ENCODE data around the gene STK32B. TPM values are rescaled to one million over a fixed set of nuclear protein-coding genes. Genes with fewer than 3 reads are reported as not detected.

STK32B gene
- total and polyA plus RNA-seq, 2 of the 4 experiments (the other 2 are of a cell fraction) = 5.5 to 6.3 TPM

GRCh38 chr4:5143306-5143861, 92.1 kb downstream of the STK32B start:
- Histone ChIP-seq H3K56ac (ENCODE audit: extremely low read depth, insufficient read depth, low read length) (no peak overlapping the region), H3K9me1 (ENCODE audit: insufficient read depth, low read length) (peaks cover 5% of the 10 kb centered on the region), H2AK9ac (replicated peaks; ENCODE audit: low read depth, low read length, poor library complexity) (no peak overlapping the region), H2BK20ac (ENCODE audit: low read depth, low read length) (no peak overlapping the region), H3K79me1 (ENCODE audit: low read depth in 1 of 2, low read length in 2 of 2) (0 out of 4 replicates have a peak, but pooled peaks cover 0 to 2% of the 10 kb centered on the region in 2 experiments), H2BK15ac (ENCODE audit: low read depth, low read length) (no peak overlapping the region), H3K4ac (ENCODE audit: low read depth, low read length) (no peak overlapping the region), H3K4me1 (ENCODE audit: control insufficient read depth, insufficient read depth, low read length) (no peaks in the 10 kb centered on the region), H4K8ac (ENCODE audit: low read depth in 2 of 2, low read length in 2 of 2) (no peak overlapping the region), H3K23ac (ENCODE audit: low read depth, low read length) (no peak overlapping the region), H3K4me2 (ENCODE audit: low read depth, low read length) (no peak overlapping the region), H2AK5ac (ENCODE audit: low read depth, low read length) (no peak overlapping the region), H3K36me3 (ENCODE audit: control insufficient read depth, insufficient read depth, low read length) (no peaks in the 10 kb centered on the region), H4K20me1 (ENCODE audit: insufficient read depth, low read length) (no peaks in the 10 kb centered on the region), H3K27ac (ENCODE audit: insufficient read depth, low read length) (no peak overlapping the region), H2BK5ac (ENCODE audit: low read depth, low read length, poor library complexity, severe bottlenecking) (no peak overlapping the region), H4K91ac (ENCODE audit: insufficient read depth, low read depth, low read length) (no peak overlapping the region), H3K9ac (ENCODE audit: low read depth, low read length) (no peak overlapping the region), H4K5ac (ENCODE audit: low read depth, low read length) (no peak overlapping the region), H3K9me3 (ENCODE audit: control insufficient read depth, insufficient read depth, low read length) (no peaks in the 10 kb centered on the region), H3K18ac (ENCODE audit: low read depth, low read length) (no peak overlapping the region), H3K27me3 (ENCODE audit: control insufficient read depth, insufficient read depth, low read length) (no peaks in the 10 kb centered on the region), H3K4me3 (ENCODE audit: insufficient read depth, low read depth, low read length) (no peak overlapping the region), H3K14ac (replicated peaks; ENCODE audit: low read depth, low read length) (no peak overlapping the region), H2AFZ (replicated peaks; ENCODE audit: low read length, poor library complexity) (no peak overlapping the region), H2BK120ac (ENCODE audit: low read depth, low read length) (no peak overlapping the region)
- 80% methylated on average over 1 of the region's 3 CpGs; no CpG with 5 or more reads in 1 of the 2 experiments for WGBS, 2 experiments (ENCODE audit: extremely low coverage in 2 of 2, insufficient read length in 1 of 2)
- in situ Hi-C loops (cut with MboI; ENCODE audit: low sequenced_read_pairs) = loop anchor here (5.0 kb wide), 1 partner anchor 146 kb away; no protein-coding TSS in a partner anchor
- CTCF ChIA-PET = no interaction called here
- POLR2A ChIA-PET (ENCODE audit: unreplicated experiment) = interaction anchor here (1.1 kb wide), 1 partner anchor 92 kb away, joined by 4 read pairs; the partner anchor contains the start of gene STK32B
- ATAC-seq (ENCODE audit: low read depth) (no peak), DNase-seq (no peak)
- TF ChIP-seq MAZ (IDR thresholded peaks at IDR 0.05; ENCODE audit: borderline replicate concordance, low read depth, low read length) = no peak
- no peak for TF ChIP-seq RAD21 (IDR thresholded peaks at IDR 0.05; ENCODE audit: low read length)
- TF ChIP-seq USF2 (IDR thresholded peaks at IDR 0.05; ENCODE audit: low read depth, low read length) = no peak
- TF ChIP-seq MXI1 (IDR thresholded peaks at IDR 0.05; ENCODE audit: borderline replicate concordance, low read depth, low read length) = no peak
- no peak for TF ChIP-seq CTCF (conservative IDR thresholded peaks at IDR 0.05; ENCODE audit: low read depth, low read length)
- TF ChIP-seq CHD1 (IDR thresholded peaks at IDR 0.05; ENCODE audit: low read depth, low read length) = no peak
- TF ChIP-seq SMC3 (IDR thresholded peaks at IDR 0.05; ENCODE audit: low read depth, low read length) = no peak
- TF ChIP-seq ELK1 (IDR thresholded peaks at IDR 0.05; ENCODE audit: borderline replicate concordance, low read depth, low read length) = no peak
- no peak for TF ChIP-seq BHLHE40 (IDR thresholded peaks at IDR 0.05; ENCODE audit: low read depth, low read length)
- TF ChIP-seq POLR2A (IDR thresholded peaks at IDR 0.05; ENCODE audit: low read depth, low read length) = no peak
- TF ChIP-seq NFE2L2 (IDR thresholded peaks at IDR 0.05; ENCODE audit: low read depth, low read length) = no peak
- no peak for TF ChIP-seq FOS (IDR thresholded peaks at IDR 0.05; ENCODE audit: low read depth, low read length)
- TF ChIP-seq CEBPB (IDR thresholded peaks at IDR 0.05; ENCODE audit: low read depth, low read length) = no peak
- no peak for TF ChIP-seq RFX5 (IDR thresholded peaks at IDR 0.05; ENCODE audit: low read depth, low read length)
- no peak for TF ChIP-seq RCOR1 (IDR thresholded peaks at IDR 0.05; ENCODE audit: insufficient replicate concordance, low read length)
- TF ChIP-seq MAFK (IDR thresholded peaks at IDR 0.05; ENCODE audit: low read depth, low read length) = no peak
- intact Hi-C loops (cut with micrococcal nuclease) = no loop called here
- dilution Hi-C loops (cut with HindIII; ENCODE audit: low sequenced_read_pairs, unreplicated experiment) = no loop called here
- BruUV-seq (replicated peaks) = no TSS peak
